ENCODE measurements around the gene SMIM14. TPM values are rescaled to one million over a fixed set of nuclear protein-coding genes. Genes with fewer than 3 reads are reported as not detected.

Gene SMIM14
- total RNA-seq, 1 experiment from 2014 or later = 32.3 TPM

- TF ChIP-seq ZNF219 (CRISPR knock-in tag; IDR thresholded peaks at IDR 0.05; ENCODE audit: borderline replicate concordance) (no peak), CBFB (CRISPR knock-in tag; IDR thresholded peaks at IDR 0.05; ENCODE audit: low read depth) (no peak), RELA (CRISPR knock-in tag; IDR thresholded peaks at IDR 0.05; ENCODE audit: borderline replicate concordance) (no peak), CREM (CRISPR knock-in tag; IDR thresholded peaks at IDR 0.05) (no peak), KAT7 (CRISPR knock-in tag; IDR thresholded peaks at IDR 0.05; ENCODE audit: borderline replicate concordance) (no peak), CDX4 (CRISPR knock-in tag; IDR thresholded peaks at IDR 0.05; ENCODE audit: borderline replicate concordance) (no peak), EMX1 (CRISPR knock-in tag; IDR thresholded peaks at IDR 0.05) (no peak), ATF1 (CRISPR knock-in tag; IDR thresholded peaks at IDR 0.05) (no peak), ZMAT4 (CRISPR knock-in tag; IDR thresholded peaks at IDR 0.05) (no peak)
Observed at GRCh38 chr4:39522068-39522467, 116.6 kb downstream of the SMIM14 start (continued).

- CTCF ChIA-PET = no interaction called here
- H3K27ac Mint-ChIP-seq = no peak overlapping the region; the same call in 1 of the 2 replicates
- no peak for DNase-seq (ENCODE audit: low spot score)
- H3K27me3 Mint-ChIP-seq (ENCODE audit: low read depth) = no peaks in the 10 kb centered on the region
- POLR2A ChIA-PET = no interaction called here
- H3K36me3 Mint-ChIP-seq = peaks cover 25% of the 10 kb centered on the region
- no peak for ATAC-seq
- no peaks in the 10 kb centered on the region for H3K9me3 Mint-ChIP-seq
- no peak overlapping the region for H3K4me3 Mint-ChIP-seq
- peaks cover 10% of the 10 kb centered on the region for H3K4me1 Mint-ChIP-seq
- TF ChIP-seq ZMAT4 (CRISPR knock-in tag; IDR thresholded peaks at IDR 0.05) (no peak), ERG (CRISPR knock-in tag; IDR thresholded peaks at IDR 0.05) (no peak), MLX (CRISPR knock-in tag; IDR thresholded peaks at IDR 0.05) (no peak), HMGA2 (CRISPR knock-in tag; IDR thresholded peaks at IDR 0.05) (no peak), E2F1 (CRISPR knock-in tag; IDR thresholded peaks at IDR 0.05) (no peak), NFE2L1 (CRISPR knock-in tag; IDR thresholded peaks at IDR 0.05) (no peak), PREB (CRISPR knock-in tag; IDR thresholded peaks at IDR 0.05; ENCODE audit: borderline replicate concordance) (no peak), STAT6 (CRISPR knock-in tag; conservative IDR thresholded peaks at IDR 0.05; ENCODE audit: low read depth) (no peak), ZNF263 (CRISPR knock-in tag; IDR thresholded peaks at IDR 0.05; ENCODE audit: low read depth) (no peak), ELF4 (CRISPR knock-in tag; IDR thresholded peaks at IDR 0.05; ENCODE audit: low read depth) (no peak), ETV6 (CRISPR knock-in tag; IDR thresholded peaks at IDR 0.05) (no peak), GTF2I (CRISPR knock-in tag; conservative IDR thresholded peaks at IDR 0.05) (no peak), MYBL2 (CRISPR knock-in tag; IDR thresholded peaks at IDR 0.05) (no peak), ZBTB21 (CRISPR knock-in tag; IDR thresholded peaks at IDR 0.05; ENCODE audit: borderline replicate concordance) (no peak), IRF1 (CRISPR knock-in tag; IDR thresholded peaks at IDR 0.05) (no peak), RORB (CRISPR knock-in tag; IDR thresholded peaks at IDR 0.05) (no peak), TEAD4 (CRISPR knock-in tag; IDR thresholded peaks at IDR 0.05) (no peak)
Observed at GRCh38 chr4:39521253-39521919, 117.3 kb downstream of the SMIM14 start.

Measured in WTC11 (cell line).